Activated B cell treated with CpG ODN at 0.5 μM for 24 hours (primary cell): Measurements from ENCODE around the gene ADAT2. TPM values are rescaled to one million over a fixed set of nuclear protein-coding genes. Genes with fewer than 3 reads are reported as not detected.

ENCODE experiments used
- ATAC-seq: fragments of 200-7000 bp; cut with Tn5 transposase; one replicate; pipeline ENCODE4 v1.10.0; 2021; ENCODE audit warnings: low read depth, mild to moderate bottlenecking, moderate library complexity
- CTCF ChIA-PET: fragments of 350-600 bp; sonication (Branson Sonifier 250); formaldehyde crosslinking; loops from one replicate; lab custom pipeline; 2021; ENCODE audit warnings: antibody characterized with exemption; lab: Charles Lee
- POLR2A ChIA-PET: fragments of 350-600 bp; sonication (Branson Sonifier 250); formaldehyde crosslinking; loops from one replicate; lab custom pipeline; 2021; ENCODE audit warnings: antibody characterized with exemption; lab: Charles Lee
- DNase-seq: peaks from one replicate; pipeline ENCODE4 v3.0.0; 2022
- H3K27ac Mint-ChIP-seq: one replicate; pipeline ENCODE4 v1.8.0; 2020; ENCODE audit warnings: mixed read lengths
- H3K27me3 Mint-ChIP-seq: one replicate; pipeline ENCODE4 v1.8.0; 2021; ENCODE audit warnings: mixed read lengths
- H3K36me3 Mint-ChIP-seq: one replicate; pipeline ENCODE4 v1.8.0; 2021; ENCODE audit warnings: low read depth, mixed read lengths
- H3K4me1 Mint-ChIP-seq: one replicate; pipeline ENCODE4 v1.8.0; 2021; ENCODE audit warnings: mixed read lengths
- H3K4me3 Mint-ChIP-seq: one replicate; pipeline ENCODE4 v1.8.0; 2020; ENCODE audit warnings: mild to moderate bottlenecking, mixed read lengths
- H3K9me3 Mint-ChIP-seq: one replicate; pipeline ENCODE4 v1.8.0; 2020; ENCODE audit warnings: mixed read lengths
- CTCF ChIP-seq: fragments of 200-600 bp; IDR thresholded peaks from one replicate; pipeline ENCODE4 v1.8.0; 2022; ENCODE audit warnings: antibody characterized with exemption, mild to moderate bottlenecking
- intact Hi-C: fragments of 100-400 bp; cut with micrococcal nuclease; formaldehyde crosslinking; loops from one replicate; pipeline ENCODE4 v1.15.1; 2024
- total RNA-seq: library from RNA; stranded (reverse); gene quantifications from 2 replicates; pipeline ENCODE4 v1.2.3, GENCODE V29; 2022

Gene ADAT2
- total RNA-seq, 1 donor from 2014 or later, result 30.2 TPM

DNA sequence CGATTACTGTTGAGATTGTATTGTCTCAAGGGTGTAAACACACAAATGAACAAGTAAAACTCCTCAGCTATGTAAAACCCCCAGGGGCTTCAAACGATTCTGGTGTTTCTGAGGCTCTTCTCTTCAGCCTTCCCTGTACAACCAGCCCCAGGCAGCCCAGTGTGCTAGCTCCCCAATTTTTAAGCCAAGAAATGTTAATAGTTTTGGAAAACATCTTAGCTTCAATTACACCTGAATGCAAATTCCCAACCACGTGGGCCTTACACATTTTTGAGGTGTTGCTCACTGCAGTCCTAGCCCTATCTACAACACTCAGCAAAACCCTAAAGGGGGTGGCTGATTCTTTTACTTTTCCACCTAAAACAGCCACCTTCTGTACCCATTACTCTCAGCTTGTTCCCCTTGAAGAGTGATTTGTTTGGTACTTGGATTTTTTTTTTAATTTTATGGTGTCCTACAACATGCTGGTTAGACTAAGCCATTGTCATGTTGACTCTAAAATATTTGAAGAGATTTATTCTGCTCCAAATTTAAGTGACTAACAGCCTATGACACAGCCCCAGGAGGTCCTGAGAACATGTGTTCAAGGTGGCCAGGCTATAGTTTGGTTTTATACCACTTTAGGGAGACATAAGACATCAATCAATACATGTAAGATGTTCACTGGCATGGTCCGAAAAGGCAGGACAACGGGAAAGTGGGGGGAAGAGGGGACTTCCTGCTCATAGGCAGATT lies 48.7 kb downstream of the ADAT2 start:
- no peak overlapping the region for H3K27ac Mint-ChIP-seq
- H3K9me3 Mint-ChIP-seq, result no peaks in the 10 kb centered on the region
- no peak for TF ChIP-seq CTCF
- H3K27me3 Mint-ChIP-seq, result no peaks in the 10 kb centered on the region
- ATAC-seq (no peak), DNase-seq (no peak)
- intact Hi-C loops, result no loop called here
- no peak overlapping the region for H3K4me3 Mint-ChIP-seq
- peaks cover 12% of the 10 kb centered on the region for H3K4me1 Mint-ChIP-seq
- H3K36me3 Mint-ChIP-seq, result no peaks in the 10 kb centered on the region
- ChIA-PET POLR2A (no interaction called here), CTCF (interaction anchor here (0.6 kb wide), 1 partner anchor 660 kb away, joined by 3 read pairs; no protein-coding TSS in a partner anchor)

DNA sequence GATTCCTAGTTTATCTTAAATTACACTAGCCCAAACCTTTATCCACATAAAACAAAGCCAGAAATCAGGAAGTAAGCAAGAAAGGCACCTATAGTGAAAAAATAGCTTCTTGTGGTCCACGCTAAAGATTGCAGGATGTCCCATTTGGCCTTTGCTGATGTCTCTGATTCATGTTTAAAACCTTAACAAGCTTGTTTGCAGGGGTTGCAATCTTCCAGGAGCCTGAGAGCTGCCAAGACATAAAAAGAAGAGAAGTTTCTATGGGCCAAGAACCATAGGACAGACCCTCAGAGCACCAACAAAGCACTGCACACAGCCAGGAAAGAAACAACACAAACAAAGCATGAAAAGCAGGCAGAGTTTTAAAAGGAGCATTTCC lies 49.4 kb downstream of the ADAT2 start:
- POLR2A ChIA-PET, result no interaction called here
- intact Hi-C loops, result no loop called here
- H3K36me3 Mint-ChIP-seq, result no peaks in the 10 kb centered on the region
- H3K27me3 Mint-ChIP-seq, result no peaks in the 10 kb centered on the region
- DNase-seq (no peak), ATAC-seq (no peak)
- H3K4me1 Mint-ChIP-seq, result peaks cover 9% of the 10 kb centered on the region
- H3K4me3 Mint-ChIP-seq, result no peak overlapping the region
- no peak for TF ChIP-seq CTCF
- CTCF ChIA-PET, result no interaction called here
- H3K27ac Mint-ChIP-seq, result no peak overlapping the region
- H3K9me3 Mint-ChIP-seq, result no peaks in the 10 kb centered on the region

GRCh38 chr6:143400258-143401067 lies 50.0 kb downstream of the ADAT2 start:
- ATAC-seq, result no peak
- H3K27ac Mint-ChIP-seq, result no peak overlapping the region
- DNase-seq, result no peak
- H3K36me3 Mint-ChIP-seq, result no peaks in the 10 kb centered on the region
- intact Hi-C loops, result no loop called here
- TF ChIP-seq CTCF, result no peak
- H3K4me1 Mint-ChIP-seq, result peaks cover 9% of the 10 kb centered on the region
- no peaks in the 10 kb centered on the region for H3K9me3 Mint-ChIP-seq
- no peaks in the 10 kb centered on the region for H3K27me3 Mint-ChIP-seq
- CTCF ChIA-PET, result no interaction called here
- POLR2A ChIA-PET, result no interaction called here
- no peak overlapping the region for H3K4me3 Mint-ChIP-seq

DNA sequence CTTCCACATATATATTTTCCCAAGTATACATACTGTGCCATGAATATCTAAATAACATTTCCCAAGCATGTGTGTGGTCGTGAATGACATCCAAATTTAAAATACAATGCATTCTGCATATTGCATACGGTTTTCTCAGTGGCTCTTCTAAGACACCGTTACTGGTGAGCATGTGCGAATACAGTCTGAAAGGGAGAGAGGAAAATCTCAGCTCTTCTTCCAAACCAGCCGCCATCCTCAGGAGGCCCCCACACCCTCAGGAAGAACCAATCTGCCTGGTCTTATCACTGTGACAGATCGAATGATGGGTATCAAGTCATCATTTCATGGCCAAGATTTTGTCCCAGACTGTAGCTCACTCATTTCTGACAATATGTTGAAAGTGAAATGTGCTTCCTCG lies 50.7 kb downstream of the ADAT2 start:
- intact Hi-C loops, result no loop called here
- ATAC-seq (no peak), DNase-seq (no peak)
- Mint-ChIP-seq H3K27me3 (no peaks in the 10 kb centered on the region), H3K27ac (no peak overlapping the region), H3K4me3 (no peak overlapping the region), H3K9me3 (no peaks in the 10 kb centered on the region), H3K36me3 (no peaks in the 10 kb centered on the region), H3K4me1 (peaks cover 9% of the 10 kb centered on the region)
- no peak for TF ChIP-seq CTCF
- CTCF ChIA-PET, result no interaction called here
- POLR2A ChIA-PET, result no interaction called here

GRCh38 chr6:143399176-143399575 lies 51.3 kb downstream of the ADAT2 start:
- Mint-ChIP-seq H3K36me3 (no peaks in the 10 kb centered on the region), H3K9me3 (no peaks in the 10 kb centered on the region), H3K4me3 (no peak overlapping the region), H3K4me1 (peaks cover 9% of the 10 kb centered on the region), H3K27ac (no peak overlapping the region), H3K27me3 (no peaks in the 10 kb centered on the region)
- intact Hi-C loops, result no loop called here
- no peak for DNase-seq
- TF ChIP-seq CTCF, result no peak
- POLR2A ChIA-PET, result no interaction called here
- CTCF ChIA-PET, result no interaction called here
- ATAC-seq, result no peak
